ENCODE results near the gene LRRC8A. TPM values are rescaled to one million over a fixed set of nuclear protein-coding genes. Genes with fewer than 3 reads are reported as not detected.

LRRC8A gene
- total and polyA plus RNA-seq, 2 of the 8 experiments (the other 6 are each of a cell fraction or from before 2014, with no cell fraction given), result 103 to 111 TPM

GRCh38 chr9:128908372-128908771, 26.4 kb downstream of the LRRC8A start:
- H4K91ac ChIP-seq (replicated peaks; ENCODE audit: insufficient read length, low read length), result no peak overlapping the region
- H3K27me3 ChIP-seq (replicated peaks in 1 of 4; ENCODE audit: control insufficient read depth in 3 of 4, extremely low read depth in 1 of 4, insufficient read depth in 3 of 4, low read length in 3 of 4), result no peaks in the 10 kb centered on the region

More at GRCh38 chr9:128908372-128908771, 26.4 kb downstream of the LRRC8A start:
- POLR2A ChIA-PET (ENCODE audit: partially characterized antibody), result interaction anchor here (1.6 to 4.3 kb wide), 3 partner anchors 10 to 91 kb away, joined by 4 to 14 read pairs (median 4); partner anchors contain the start of genes ENDOG and PHYHD1
- Histone ChIP-seq H4K20me1 (replicated peaks in 1 of 2; ENCODE audit: control insufficient read depth in 1 of 2, insufficient read depth in 2 of 2, low read length in 2 of 2) (peaks cover 26 to 29% of the 10 kb centered on the region in 2 experiments), H3K18ac (ENCODE audit: extremely low read depth, low read length) (no peak overlapping the region), H4K8ac (ENCODE audit: extremely low read depth, insufficient read depth, low read length) (no peak overlapping the region), H2AK5ac (ENCODE audit: low read depth, low read length) (no peak overlapping the region), H3K79me2 (ENCODE audit: control insufficient read depth in 1 of 2, insufficient read depth in 2 of 2, low read length in 2 of 2) (peaks cover 0 to 62% of the 10 kb centered on the region in 2 experiments; a peak in 2 of 4 replicates), H3K4me3 (ENCODE audit: extremely low read depth in 1 of 4, insufficient read depth in 2 of 4, low read depth in 3 of 4, low read length in 4 of 4) (no peak overlapping the region), H2BK5ac (ENCODE audit: low read depth, low read length) (peak overlapping the region; percentile 63; the same call in 1 of the 2 replicates), H3K4ac (replicated peaks; ENCODE audit: insufficient read length, low read depth, low read length) (no peak overlapping the region), H2AFZ (ENCODE audit: low read length) (no peak overlapping the region), H3K79me1 (ENCODE audit: low read depth, low read length) (peaks cover 10% of the 10 kb centered on the region), H3K9ac (replicated peaks in 1 of 4; ENCODE audit: extremely low read depth in 1 of 4, low read depth in 3 of 4, low read length in 3 of 4) (no peak overlapping the region), H2BK12ac (ENCODE audit: low read depth, low read length) (peak overlapping the region; percentile 50; the same call in 1 of the 2 replicates), H2BK20ac (ENCODE audit: low read length) (no peak overlapping the region), H3K56ac (replicated peaks; ENCODE audit: insufficient read length, low read depth, low read length) (no peak overlapping the region), H3K4me1 (replicated peaks in 1 of 4; ENCODE audit: control insufficient read depth in 3 of 4, insufficient read depth in 4 of 4, low read length in 3 of 4) (peaks cover 0 to 24% (median 18%) of the 10 kb centered on the region in 4 experiments; a peak in 6 of 7 replicates), H4K5ac (ENCODE audit: insufficient read length, low read depth, low read length) (no peak overlapping the region), H3K14ac (ENCODE audit: insufficient read length) (no peak overlapping the region), H2BK120ac (replicated peaks; ENCODE audit: low read depth, low read length) (no peak overlapping the region), H3K9me3 (ENCODE audit: insufficient read depth in 2 of 2, low read depth in 1 of 2, low read length in 1 of 2) (no peaks in the 10 kb centered on the region), H2BK15ac (ENCODE audit: low read length) (no peak overlapping the region), H3K36me3 (ENCODE audit: control insufficient read depth in 2 of 4, insufficient read depth in 4 of 4, low read length in 3 of 4) (peaks cover 18 to 42% (median 33%) of the 10 kb centered on the region in 4 experiments; a peak in 7 of 8 replicates), H3K27ac (ENCODE audit: low read depth, low read length) (no peak overlapping the region), H3K23ac (ENCODE audit: insufficient read length) (no peak overlapping the region), H3K23me2 (ENCODE audit: low read depth, low read length) (no peaks in the 10 kb centered on the region), H3K4me2 (ENCODE audit: insufficient read depth in 1 of 2, low read depth in 2 of 2, low read length in 2 of 2) (no peak overlapping the region)
- CTCF ChIA-PET (ENCODE audit: partially characterized antibody), result interaction anchor here (0.9 to 1.9 kb wide), 8 partner anchors 10 to 63 kb away, joined by 3 to 13 read pairs (median 4); partner anchors contain the start of gene PHYHD1
- FAIRE-seq, result no peak
- no peak for TF ChIP-seq TBP (IDR thresholded peaks at IDR 0.05; ENCODE audit: low read depth, low read length)
- no peak for DNase-seq (ENCODE audit: low read depth in 1 of 2, low spot score in 2 of 2)
- 95% methylated on average over 24 of the region's 24 CpGs; no CpG with 5 or more reads in 1 of the 2 experiments for WGBS, 2 experiments (ENCODE audit: extremely low coverage in 1 of 2, insufficient coverage in 1 of 2, insufficient read length in 1 of 2, insufficient replicate concordance in 2 of 2, low coverage in 1 of 2, low lambda C conversion rate in 2 of 2, missing lambda C conversion rate in 1 of 2)
